ENCODE results near the gene PLA2G3.
A peak's percentile ranks its signal among the peaks of the same experiment; 100 is the strongest.
"Not testable (repeated sequence)": the region's sequence is repeated elsewhere in the genome, so short reads cannot be mapped to it uniquely, and the experiment has no call there.

Gene PLA2G3

DNA sequence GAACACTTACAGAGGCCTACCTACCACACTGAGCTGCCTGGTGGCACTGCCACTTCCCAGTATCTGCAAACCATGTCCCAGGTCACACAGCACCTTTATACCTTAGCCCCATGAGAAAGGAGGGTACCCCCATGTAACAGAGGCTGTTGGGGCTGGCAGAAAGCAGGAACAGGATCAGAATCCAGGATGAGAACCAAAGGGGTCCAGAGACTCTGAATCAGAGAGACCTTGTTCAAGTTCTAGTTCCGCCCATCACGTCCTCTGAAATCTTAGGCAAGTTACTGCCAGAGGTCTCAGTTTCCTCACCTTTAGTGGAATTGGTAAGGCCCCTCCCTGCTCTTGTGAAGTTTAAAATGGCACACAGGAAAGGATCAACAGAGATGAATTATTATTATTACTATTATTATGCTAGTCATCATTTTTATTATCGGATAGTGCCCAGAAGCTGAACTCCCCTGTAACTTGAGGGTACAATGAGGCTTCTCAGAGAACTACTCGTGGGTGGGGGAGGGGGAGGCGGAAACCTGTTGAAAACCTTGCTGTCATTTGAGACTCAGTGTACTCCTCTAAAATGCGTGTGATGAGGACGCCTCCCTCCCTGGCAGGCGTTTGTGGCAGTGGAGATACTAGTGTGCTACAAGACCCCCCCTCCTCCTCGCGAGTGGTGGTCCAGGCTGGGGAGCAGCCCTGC lies 42.2 kb downstream of the PLA2G3 start:
- DNase-seq: no peak

DNA sequence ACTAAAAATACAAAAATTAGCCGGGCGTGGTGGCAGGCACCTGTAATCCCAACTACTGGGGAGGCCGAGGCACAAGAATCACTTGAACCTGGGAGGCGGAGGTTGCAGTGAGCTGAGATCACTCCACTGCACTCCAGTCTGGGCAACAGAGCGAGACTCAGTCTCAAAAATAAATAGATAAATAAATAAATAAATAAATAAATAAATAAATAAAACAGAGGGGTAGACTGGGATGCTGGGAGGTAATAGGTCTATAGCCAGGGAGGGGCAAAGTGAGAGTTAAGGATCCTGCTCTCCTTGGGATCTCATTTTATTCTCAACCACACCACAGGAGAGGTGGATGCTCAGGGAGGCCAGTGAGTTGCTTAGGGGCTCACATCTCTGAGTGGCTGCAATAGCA lies 42.8 kb downstream of the PLA2G3 start:
- DNase-seq: not testable (repeated sequence)

DNA sequence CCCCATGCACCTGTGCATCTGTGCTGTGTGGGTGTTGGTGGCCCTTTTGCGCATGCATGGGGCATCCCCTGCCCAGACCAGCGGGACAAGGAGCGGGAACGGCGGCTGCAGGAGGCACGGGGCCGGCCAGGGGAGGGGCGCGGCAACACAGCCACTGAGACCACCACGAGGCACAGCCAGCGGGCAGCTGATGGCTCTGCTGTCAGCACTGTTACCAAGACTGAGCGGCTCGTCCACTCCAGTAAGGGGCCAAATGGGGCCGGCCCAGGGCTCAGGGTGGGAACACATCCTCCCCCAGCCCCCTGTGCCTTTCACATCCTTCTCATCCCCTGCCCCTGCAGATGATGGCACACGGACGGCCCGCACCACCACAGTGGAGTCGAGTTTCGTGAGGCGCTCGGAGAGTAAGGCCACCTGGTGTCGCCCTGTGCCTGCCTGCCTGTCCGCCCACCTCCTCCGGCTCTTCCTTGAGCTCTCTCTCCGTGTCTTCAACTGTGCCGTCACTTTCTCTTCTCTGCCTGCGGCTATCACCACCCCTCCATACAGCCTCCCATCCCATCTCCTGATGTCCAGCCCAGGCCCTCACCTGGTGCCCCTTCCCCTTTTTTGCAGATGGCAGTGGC lies 43.5 kb downstream of the PLA2G3 start:
- no peak for DNase-seq

DNA sequence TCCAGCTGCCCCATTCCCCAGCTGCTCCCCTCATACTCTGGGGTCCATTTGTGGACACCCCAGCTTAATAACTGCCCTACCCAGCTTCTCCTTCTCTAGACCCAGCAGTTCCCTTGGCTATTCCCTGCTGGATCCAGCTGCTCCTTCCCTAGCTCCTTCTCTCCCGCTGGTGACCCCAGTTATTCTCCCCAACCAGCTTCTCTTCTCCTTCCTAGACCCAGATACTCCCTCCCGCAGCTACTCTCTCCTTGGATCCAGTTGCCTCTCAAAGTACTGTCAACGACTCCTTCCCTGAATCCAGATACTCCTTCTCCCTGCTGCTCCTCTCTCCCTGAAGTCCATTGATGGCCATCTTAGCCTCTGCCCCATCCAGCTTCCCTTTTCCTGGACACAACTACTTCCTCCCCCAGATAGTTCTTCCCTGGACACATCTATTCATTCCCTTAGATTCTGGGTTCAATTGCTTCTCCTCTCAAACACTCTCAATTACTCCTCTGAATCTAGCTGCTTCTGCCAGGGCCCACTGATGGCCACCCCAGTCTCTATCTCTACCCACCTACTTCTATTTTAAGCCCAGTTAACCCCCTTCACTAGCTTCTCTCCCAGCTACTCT lies 44.6 kb downstream of the PLA2G3 start:
- DNase-seq: no peak

DNA sequence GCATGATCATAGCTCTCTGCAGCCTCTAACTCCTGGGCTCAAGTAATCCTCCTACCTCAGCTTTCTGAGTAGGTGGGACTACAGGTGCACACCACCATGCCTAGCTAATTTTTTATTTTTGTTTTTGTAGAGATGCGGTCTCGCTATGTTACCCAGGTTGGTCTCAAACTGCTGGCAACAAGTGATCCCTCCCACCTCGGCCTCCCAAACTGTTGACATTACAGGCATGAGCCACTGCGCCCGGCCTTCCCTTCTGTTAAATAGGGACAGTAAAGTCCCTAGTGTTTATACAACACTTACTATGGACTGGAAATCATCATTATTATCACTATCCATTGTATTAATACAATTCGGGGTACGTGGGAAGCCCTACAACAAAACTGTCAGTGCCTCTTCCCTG lies 45.6 kb downstream of the PLA2G3 start:
- no peak for DNase-seq

DNA sequence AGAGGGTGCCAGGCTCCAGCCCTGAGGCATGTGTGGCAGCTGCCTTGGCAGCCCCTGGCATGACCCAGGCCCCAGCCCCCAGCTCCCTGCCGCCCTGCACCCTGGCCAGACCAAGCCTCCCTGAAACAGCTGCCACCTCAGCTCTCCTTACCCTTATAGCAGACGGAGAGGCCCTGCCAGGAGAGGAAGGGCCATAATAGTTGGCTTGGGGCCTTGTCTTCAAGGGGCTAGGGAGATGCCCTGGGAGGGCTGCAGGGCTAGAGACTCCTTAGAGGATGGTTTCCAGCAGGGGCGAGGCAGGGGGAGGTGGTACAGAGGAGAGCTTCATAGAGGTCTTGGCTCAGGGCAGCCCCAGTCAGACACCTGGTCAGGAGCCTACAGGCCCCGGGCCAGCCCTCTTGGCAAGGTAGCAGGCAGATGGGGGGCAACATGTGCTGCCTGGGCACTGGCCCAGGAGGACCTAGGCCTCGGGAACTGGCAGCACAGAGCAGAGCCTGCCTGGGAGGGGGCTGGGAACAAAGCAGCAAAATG lies 46.2 kb downstream of the PLA2G3 start:
- no peak for DNase-seq

DNA sequence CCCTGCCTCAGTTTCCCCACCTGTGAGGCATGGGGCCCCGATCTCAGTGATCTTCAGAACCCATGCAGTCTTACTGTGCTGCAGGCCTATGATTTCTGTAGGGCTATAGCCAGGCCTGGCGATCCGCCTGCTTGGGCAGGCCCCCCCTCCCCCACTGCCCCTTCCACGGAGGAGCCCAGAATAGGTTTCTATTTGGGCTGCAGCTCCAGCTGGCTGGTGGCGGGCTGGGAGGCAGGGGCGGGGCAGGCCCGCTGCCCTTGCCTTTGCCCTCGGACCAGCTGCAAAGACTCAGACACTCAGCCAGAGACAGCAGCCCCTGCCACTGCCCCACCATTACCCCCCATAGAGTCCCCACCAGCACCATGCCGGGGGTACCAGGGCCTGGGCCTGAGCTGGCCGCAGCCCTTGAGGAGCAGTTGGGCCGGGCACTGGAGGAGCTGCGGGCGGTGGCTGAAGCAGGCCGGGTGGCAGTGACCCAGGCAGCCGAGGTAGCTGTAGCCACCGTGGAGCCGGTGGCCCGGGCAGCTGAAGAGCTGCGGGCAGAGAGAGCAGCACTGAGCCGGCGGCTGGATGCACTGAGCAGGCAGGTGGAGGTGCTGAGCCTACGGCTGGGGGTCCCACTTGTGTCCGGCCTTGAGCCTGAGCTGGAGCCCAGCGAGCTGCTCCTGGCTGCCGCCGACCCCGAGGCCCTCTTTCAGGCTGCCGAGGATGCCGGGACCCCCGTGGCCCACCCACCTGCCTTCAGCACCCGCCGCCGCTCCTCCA lies 47.0 kb downstream of the PLA2G3 start:
- DNase-seq: no peak

DNA sequence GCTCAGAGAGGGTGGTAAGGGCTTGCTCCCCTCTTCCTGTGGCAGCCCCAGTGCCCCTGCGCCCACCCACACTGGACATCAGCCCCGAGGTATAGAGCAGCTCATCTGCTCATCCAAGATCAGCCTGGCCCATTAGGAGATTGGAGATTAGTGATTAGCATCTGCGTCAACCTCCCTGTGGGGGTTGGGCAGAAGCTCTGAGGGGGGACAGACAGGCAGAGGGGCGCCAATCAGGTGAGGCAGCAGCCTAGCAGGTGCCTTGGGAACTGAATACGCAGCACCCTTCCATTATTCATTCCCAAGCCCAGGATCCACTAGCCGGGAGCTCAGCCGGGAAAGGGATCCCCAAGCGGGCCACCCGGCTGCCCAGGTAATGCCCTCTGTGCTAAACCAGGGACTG lies 48.1 kb downstream of the PLA2G3 start:
- no peak for DNase-seq

DNA sequence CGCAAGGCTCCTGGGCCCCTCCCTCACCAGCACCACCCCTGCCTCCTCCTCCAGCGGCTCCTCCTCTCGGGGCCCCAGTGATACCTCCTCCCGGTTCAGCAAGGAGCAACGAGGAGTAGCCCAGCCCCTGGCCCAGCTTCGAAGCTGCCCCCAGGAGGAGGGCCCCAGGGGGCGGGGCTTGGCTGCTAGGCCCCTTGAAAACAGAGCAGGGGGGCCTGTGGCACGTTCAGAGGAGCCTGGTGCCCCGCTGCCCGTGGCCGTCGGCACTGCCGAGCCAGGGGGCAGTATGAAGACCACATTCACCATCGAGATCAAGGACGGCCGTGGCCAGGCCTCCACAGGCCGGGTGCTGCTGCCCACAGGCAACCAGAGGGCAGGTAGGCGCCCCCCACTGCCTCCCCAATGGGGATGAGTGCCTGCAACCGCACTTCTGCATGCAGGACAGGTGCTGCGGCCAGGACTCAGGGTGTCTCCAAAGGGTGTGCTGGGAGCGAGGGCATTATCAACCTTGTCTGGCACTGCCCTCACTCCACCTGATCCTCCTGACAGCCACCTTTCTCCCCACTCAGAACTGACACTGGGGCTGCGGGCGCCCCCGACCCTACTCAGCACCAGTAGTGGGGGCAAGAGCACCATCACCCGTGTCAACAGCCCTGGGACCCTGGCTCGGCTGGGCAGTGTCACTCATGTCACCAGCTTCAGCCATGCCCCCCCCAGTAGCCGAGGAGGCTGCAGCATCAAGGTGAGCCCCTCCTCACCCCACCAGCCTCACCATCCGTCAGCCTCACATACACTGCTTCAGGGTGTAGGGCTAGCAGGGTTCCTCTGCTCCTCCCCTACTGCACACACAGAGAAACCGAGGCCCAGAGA lies 49.0 kb downstream of the PLA2G3 start:
- no peak for DNase-seq

DNA sequence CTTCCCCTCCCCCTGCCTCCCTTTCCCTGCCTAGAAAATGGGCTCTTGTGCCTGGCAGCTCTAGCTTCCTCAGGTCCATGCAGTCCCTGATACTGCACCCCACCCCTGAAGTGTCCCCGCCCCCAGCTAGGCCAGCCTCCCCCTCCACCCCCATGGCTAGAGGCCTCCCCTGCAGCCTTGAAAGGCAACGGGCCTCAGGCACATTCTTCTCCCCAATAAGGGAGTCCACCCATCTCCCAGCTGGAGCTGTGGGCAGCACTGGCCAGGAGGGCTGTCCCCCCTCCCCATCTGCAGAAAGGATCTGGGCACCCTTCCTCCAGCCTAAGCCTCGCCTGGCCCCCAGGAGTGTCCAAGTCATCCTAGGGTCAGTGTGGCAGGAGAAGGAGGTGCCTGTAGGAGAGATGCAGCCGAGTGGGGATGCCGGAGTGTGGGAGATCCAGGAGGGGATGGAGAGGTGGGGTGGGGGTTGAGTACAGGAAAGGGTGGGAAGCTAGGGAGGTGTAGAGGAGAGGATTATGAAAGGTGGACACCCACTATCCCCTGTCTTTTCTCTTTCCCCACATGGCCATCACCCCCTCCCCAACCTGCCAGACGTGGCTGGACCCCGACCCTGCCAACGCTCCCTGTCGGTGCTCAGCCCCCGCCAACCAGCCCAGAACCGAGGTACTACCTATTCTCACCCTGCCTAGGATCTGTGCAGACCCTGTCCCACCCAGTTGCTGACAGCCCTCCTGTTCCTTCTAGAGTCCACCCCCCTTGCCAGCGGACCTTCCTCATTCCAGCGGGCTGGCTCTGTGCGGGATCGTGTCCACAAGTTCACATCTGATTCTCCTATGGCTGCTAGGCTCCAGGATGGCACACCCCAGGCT lies 49.9 kb downstream of the PLA2G3 start:
- no peak for DNase-seq

DNA sequence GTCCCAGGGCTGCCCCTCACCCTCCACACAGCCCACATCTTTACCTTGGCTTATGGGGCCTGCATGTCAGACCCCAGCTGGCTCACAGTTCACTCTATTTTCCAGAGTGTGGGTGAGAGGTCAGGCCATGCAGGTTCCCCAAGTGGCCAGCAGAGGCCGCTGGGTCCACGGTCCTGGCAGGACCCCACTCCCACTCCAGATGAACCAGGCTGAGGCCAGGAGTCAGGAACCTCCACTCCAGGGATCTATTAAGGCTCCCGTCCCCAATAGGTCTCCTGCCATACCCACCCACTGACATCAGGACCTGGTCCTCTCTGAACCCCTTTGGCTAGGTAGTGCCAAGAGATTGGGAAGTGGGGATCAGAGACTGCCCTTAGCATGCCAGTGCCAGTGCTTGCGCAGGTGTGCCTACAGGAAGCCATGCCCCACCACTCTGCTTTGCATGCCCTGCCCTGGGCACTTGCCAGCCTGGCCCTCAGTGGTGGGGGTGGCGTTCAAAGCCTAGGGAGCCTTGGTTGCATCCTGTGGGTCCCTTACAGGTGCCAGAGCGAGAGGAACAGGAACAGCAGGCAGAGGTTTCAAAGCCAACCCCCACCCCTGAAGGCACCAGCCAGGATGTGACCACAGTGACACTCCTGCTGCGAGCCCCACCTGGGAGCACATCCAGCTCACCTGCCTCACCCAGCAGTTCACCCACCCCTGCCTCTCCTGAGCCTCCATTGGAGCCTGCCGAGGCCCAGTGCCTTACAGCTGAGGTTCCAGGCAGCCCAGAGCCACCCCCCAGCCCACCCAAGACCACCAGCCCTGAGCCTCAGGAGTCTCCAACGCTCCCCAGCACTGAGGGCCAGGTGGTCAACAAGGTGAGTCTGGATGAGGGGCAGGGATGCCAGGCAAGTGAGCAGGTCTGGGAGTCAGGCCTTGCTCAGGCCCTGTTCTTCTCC lies 50.9 kb downstream of the PLA2G3 start:
- DNase-seq: no peak

DNA sequence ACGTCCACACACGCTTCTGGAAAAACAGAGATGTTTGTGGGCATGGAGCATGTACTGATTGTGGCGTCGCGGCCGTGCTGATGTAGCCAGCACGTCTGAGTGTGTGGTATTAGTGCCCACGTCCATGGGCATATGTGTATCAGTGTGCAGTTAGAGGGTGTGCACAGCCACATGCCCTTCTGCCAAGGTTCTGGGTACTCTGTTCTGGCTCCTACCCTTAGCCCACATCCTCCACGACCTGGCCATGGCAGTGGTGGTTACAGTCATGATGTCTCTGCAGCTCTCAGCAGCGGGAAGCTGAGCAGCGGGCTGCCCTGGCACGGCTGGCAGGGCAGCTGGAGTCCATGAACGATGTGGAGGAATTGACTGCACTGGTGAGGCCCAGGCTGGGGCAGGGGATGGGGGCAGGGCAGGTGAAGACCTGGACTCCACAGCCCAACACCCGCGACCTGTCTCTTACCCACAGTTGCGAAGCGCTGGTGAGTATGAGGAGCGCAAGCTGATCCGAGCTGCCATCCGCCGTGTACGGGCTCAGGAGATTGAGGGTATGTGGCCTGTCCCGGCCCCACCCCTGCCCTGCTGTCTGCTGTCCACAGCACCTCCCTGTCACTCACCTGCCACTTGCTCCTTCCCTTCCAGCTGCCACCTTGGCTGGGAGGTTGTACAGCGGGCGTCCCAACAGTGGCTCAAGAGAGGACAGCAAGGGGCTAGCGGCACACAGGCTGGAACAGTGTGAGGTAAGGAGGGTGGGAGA lies 51.9 kb downstream of the PLA2G3 start:
- DNase-seq: no peak

DNA sequence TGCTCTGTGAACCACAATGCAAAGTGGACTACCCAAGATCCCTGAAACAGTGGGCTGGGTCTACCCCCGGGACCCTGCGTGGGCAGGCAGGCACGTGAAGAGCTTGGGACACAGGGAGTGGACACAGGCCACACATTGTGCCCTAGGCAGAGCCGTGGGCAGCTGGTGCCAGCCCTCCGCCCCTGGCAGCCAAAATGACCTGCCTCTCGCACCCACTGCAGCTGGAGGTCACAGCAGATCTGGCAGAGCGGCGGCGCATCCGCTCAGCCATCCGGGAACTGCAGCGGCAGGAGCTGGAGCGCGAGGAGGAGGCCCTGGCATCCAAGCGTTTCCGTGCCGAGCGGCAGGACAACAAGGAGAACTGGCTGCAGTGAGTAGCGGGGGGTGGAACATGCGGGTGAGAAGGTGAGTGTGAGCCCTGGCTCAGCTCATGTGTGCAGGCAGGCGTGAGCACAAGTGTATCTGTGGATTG lies 52.5 kb downstream of the PLA2G3 start:
- no peak for DNase-seq

DNA sequence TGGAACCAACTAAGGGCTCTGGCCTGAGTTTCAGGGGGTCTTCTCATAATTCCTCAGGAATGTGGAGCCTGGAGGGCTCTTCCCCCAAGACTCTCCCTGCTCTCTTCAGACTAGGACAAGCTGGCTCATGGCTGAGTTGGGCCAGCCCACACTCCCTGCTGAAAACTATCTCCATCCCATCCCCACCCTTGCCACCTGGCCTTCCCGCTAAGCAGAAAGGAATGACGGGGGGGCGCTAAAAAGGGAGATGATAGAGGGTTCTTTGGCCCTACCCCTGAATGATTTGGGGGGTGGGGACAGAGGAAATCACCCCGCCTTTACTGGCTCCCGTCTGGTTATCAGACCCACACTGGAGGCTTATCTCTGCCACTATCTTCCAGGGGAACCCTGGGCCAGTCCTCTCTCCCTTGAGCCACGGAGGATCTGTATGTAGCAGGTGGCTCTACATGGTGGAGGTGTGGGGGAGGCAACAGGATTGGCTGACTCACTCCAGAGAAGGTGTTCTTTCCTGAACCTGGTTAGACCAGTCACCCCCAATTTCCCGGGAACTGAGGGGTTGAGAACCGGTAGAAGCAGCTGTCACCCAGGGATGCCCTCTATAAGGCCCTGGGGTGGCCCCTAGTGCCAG lies 53.5 kb downstream of the PLA2G3 start:
- DNase-seq: no peak

DNA sequence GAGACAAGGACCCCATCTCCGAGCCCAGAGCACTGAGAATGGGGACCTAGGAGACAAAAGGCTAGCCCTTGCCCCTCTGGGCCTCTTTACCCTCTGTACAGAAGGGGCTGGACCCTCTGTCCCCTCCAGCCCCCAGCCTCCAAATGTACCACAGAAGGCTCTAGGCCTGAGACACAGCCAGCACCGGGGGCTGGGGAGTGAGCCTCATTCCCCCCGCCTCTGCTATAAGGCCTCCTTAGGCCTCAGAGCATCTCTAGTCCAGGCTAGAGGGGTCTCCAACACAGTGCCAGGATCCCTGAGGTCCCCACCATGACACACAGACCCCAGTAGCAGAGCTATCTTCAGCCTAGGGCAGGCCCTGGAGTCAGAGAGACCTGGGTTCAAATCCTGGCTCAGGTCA lies 54.4 kb downstream of the PLA2G3 start:
- DNase-seq: no peak

DNA sequence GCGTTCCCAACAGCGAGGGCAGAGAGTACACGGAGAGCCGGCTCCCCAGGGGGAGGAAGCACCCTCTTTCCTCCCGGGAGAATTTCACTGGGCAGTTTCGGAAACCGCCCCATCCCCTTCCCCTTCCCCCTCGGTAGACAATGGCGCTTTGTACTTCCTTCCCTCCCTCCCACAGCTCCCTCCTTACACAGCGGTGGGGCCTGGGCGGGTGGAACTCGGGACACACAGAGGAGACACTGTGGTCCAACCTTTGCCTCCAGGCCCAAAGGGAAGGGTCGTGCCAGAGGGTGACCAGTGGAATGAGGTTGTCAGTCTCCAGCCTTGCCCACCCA lies 54.8 kb downstream of the PLA2G3 start:
- DNase-seq: no peak

DNA sequence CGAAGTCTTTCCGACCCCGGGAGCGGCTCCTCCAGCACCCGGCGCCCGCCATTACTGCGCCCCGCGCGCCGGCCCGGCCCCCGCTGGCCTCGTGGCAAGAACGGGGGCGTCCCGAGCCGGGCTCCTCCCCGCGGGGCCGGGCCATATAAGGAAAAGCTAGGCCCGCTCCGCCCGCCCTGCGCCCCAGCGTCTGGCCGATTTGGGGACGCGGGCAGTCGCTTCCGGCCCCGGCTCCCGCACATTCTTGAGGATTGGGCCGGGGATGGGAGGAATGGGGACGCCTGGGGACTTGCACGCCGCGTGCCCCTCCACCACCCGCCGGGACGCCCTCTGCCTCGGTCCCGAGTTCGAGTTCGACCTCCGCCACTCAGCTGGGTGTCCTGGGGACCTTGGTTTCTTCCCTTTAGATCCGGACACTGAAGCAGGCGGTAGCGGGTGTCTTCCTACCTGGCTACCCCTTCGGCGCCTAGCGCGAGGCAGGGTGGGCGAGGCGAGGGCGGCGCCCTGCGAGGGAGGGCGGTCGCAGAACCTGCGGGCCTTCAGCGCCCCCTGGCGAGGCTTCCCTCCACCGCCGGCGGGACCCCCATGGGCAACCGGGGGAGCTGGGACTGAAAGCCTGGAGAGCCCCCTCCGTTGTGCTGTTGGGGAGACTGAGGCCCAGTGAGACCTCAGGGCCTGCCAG lies 55.4 kb downstream of the PLA2G3 start:
- DNase-seq: peak; percentile 42
